PC-9 (cell line): ENCODE measurements around the gene MUCL3. TPM values are rescaled to one million over a fixed set of nuclear protein-coding genes. Genes with fewer than 3 reads are reported as not detected.

Source experiments
- BruUV-seq: library from RNA; stranded (reverse); fragments of 400-500 nt; replicated peaks from 2 replicates; lab custom pipeline; 2021; lab: Mats Ljungman, UMichigan
- CTCF ChIA-PET: fragments of 300-600 bp; sonication (Branson Sonifier 250); formaldehyde crosslinking; loops from one replicate; lab custom pipeline; 2022; ENCODE audit warnings: antibody characterized with exemption; lab: Charles Lee
- POLR2A ChIA-PET: fragments of 300-600 bp; sonication (Branson Sonifier 250); formaldehyde crosslinking; loops from one replicate; lab custom pipeline; 2022; ENCODE audit warnings: antibody characterized with exemption; ENCODE audit not compliant: unreplicated experiment; lab: Charles Lee
- DNase-seq, 2 experiments: peaks; one replicate each; pipeline versions ENCODE4 v3.0.0 to v3.0.0-alpha.2; 2015 to 2022; ENCODE audit warnings: mixed read lengths in 1 of 2
- H2AFZ ChIP-seq: fragments of 200-600 bp; sonication (generic); 2 replicates; pipeline ENCODE4 v1.8.1; 2017; ENCODE audit warnings: antibody characterized with exemption
- H3F3A ChIP-seq: fragments of 200-600 bp; sonication (generic); 2 replicates; pipeline ENCODE4 v1.8.1; 2017; ENCODE audit warnings: antibody characterized with exemption, mild to moderate bottlenecking, low read depth; ENCODE audit not compliant: insufficient read depth
- H3K27ac ChIP-seq: fragments of 200-600 bp; sonication (generic); 2 replicates; pipeline ENCODE4 v1.6.1; 2016; ENCODE audit warnings: mixed run types
- H3K27me3 ChIP-seq: fragments of 200-600 bp; sonication (generic); 2 replicates; pipeline ENCODE4 v1.6.1; 2016; ENCODE audit warnings: low read depth, mixed run types; ENCODE audit not compliant: insufficient read depth
- H3K36me3 ChIP-seq: fragments of 200-600 bp; sonication (generic); 2 replicates; pipeline ENCODE4 v1.6.1; 2016; ENCODE audit warnings: low read depth, mixed run types
- H3K4me1 ChIP-seq: fragments of 200-600 bp; sonication (generic); replicated peaks from 2 replicates; pipeline ENCODE4 v1.6.1; 2016; ENCODE audit warnings: mixed run types; ENCODE audit not compliant: insufficient read depth
- H3K4me2 ChIP-seq: fragments of 200-600 bp; sonication (generic); 2 replicates; pipeline ENCODE4 v1.6.1; 2017; ENCODE audit warnings: mixed run types
- H3K4me3 ChIP-seq: fragments of 200-600 bp; sonication (generic); 2 replicates; pipeline ENCODE4 v1.6.1; 2016; ENCODE audit warnings: mixed run types
- H3K79me2 ChIP-seq: fragments of 200-600 bp; sonication (generic); 2 replicates; pipeline ENCODE4 v1.6.1; 2017; ENCODE audit warnings: low read depth, mixed run types
- H3K9me2 ChIP-seq: fragments of 200-600 bp; sonication (generic); 2 replicates; pipeline ENCODE4 v1.8.1; 2017; ENCODE audit warnings: mild to moderate bottlenecking; ENCODE audit not compliant: insufficient read depth
- H3K9me3 ChIP-seq: fragments of 200-600 bp; sonication (generic); 2 replicates; pipeline ENCODE4 v1.8.1; 2016; ENCODE audit warnings: low read depth; ENCODE audit not compliant: insufficient read depth
- H4K20me1 ChIP-seq: fragments of 200-600 bp; sonication (generic); 2 replicates; pipeline ENCODE4 v1.8.1; 2017; ENCODE audit not compliant: insufficient read depth
- CTCF ChIP-seq: fragments of 200-600 bp; sonication (generic); conservative IDR thresholded peaks from 2 replicates; pipeline ENCODE4 v1.6.1; 2017; ENCODE audit warnings: mixed run types, antibody characterized with exemption, mild to moderate bottlenecking, moderate library complexity
- EZH2 ChIP-seq: fragments of 200-600 bp; sonication (generic); IDR thresholded peaks from 2 replicates; pipeline ENCODE4 v1.8.0; 2017; ENCODE audit warnings: antibody characterized with exemption, low read depth
- intact Hi-C: fragments of 100-400 bp; cut with micrococcal nuclease; formaldehyde crosslinking; loops from one replicate; pipeline ENCODE4 v1.10.0; 2022; ENCODE audit not compliant: unreplicated experiment
- total RNA-seq: library from RNA; stranded (reverse); gene quantifications from 2 replicates; pipeline ENCODE4 v1.2.3, GENCODE V29; 2021

MUCL3 gene
- total RNA-seq, 1 experiment from 2014 or later, result not detected

GRCh38 chr6:30894381-30894780 is 46.4 kb upstream of the MUCL3 start:
- H3K36me3 ChIP-seq, result peaks cover 34% of the 10 kb centered on the region
- ChIA-PET POLR2A (no interaction called here), CTCF (interaction anchor here (0.8 kb wide), 1 partner anchor 13 kb away, joined by 3 read pairs; the partner anchor contains the start of gene GTF2H4)
- H3K4me1 ChIP-seq, result no peaks in the 10 kb centered on the region
- no peak overlapping the region for H3K4me2 ChIP-seq
- TF ChIP-seq EZH2, result no peak
- no peak for TF ChIP-seq CTCF
- H3F3A ChIP-seq, result peaks cover 14% of the 10 kb centered on the region
- H3K9me2 ChIP-seq, result no peaks in the 10 kb centered on the region
- no peaks in the 10 kb centered on the region for H3K27me3 ChIP-seq
- H4K20me1 ChIP-seq, result peaks cover 14% of the 10 kb centered on the region
- intact Hi-C loops, result no loop called here
- no peak overlapping the region for H3K4me3 ChIP-seq
- H2AFZ ChIP-seq, result no peak overlapping the region
- no peak for DNase-seq
- no peaks in the 10 kb centered on the region for H3K9me3 ChIP-seq
- no peak overlapping the region for H3K27ac ChIP-seq
- no TSS peak for BruUV-seq
- peaks cover 10% of the 10 kb centered on the region; the same call in 1 of the 2 replicates for H3K79me2 ChIP-seq

GRCh38 chr6:30894935-30895334 is 45.8 kb upstream of the MUCL3 start:
- Histone ChIP-seq H3K9me3 (no peaks in the 10 kb centered on the region), H3K4me3 (no peak overlapping the region), H3K79me2 (peaks cover 6% of the 10 kb centered on the region; the same call in 1 of the 2 replicates), H3F3A (peaks cover 20% of the 10 kb centered on the region), H2AFZ (no peak overlapping the region), H3K27me3 (no peaks in the 10 kb centered on the region), H4K20me1 (peaks cover 8% of the 10 kb centered on the region; the same call in 1 of the 2 replicates), H3K4me1 (no peaks in the 10 kb centered on the region), H3K27ac (no peak overlapping the region), H3K36me3 (peaks cover 30% of the 10 kb centered on the region), H3K4me2 (no peak overlapping the region), H3K9me2 (no peaks in the 10 kb centered on the region)
- intact Hi-C loops, result no loop called here
- TF ChIP-seq EZH2, result no peak
- no peak for TF ChIP-seq CTCF
- no TSS peak for BruUV-seq
- ChIA-PET CTCF (interaction anchor here (0.8 kb wide), 1 partner anchor 13 kb away, joined by 3 read pairs; the partner anchor contains the start of gene GTF2H4), POLR2A (no interaction called here)
- no peak for DNase-seq

- no peaks in the 10 kb centered on the region for H3K9me3 ChIP-seq
- H3K36me3 ChIP-seq, result peaks cover 30% of the 10 kb centered on the region
- peaks cover 2% of the 10 kb centered on the region; the same call in 1 of the 2 replicates for H3K79me2 ChIP-seq
- H3K4me1 ChIP-seq, result no peaks in the 10 kb centered on the region
- no peak for DNase-seq
- peaks cover 4% of the 10 kb centered on the region; the same call in 1 of the 2 replicates for H4K20me1 ChIP-seq
- no peak overlapping the region for H3K4me3 ChIP-seq
- POLR2A ChIA-PET, result interaction anchor here (0.7 kb wide), 1 partner anchor 175 kb away, joined by 3 read pairs; no protein-coding TSS in a partner anchor
- CTCF ChIA-PET, result interaction anchor here (0.5 kb wide), 1 partner anchor 177 kb away, joined by 3 read pairs; no protein-coding TSS in a partner anchor
- no TSS peak for BruUV-seq
- TF ChIP-seq CTCF (no peak), EZH2 (no peak)
- no peak overlapping the region for H2AFZ ChIP-seq
- H3K27ac ChIP-seq, result no peak overlapping the region
- H3K9me2 ChIP-seq, result no peaks in the 10 kb centered on the region
- H3K4me2 ChIP-seq, result no peak overlapping the region
- H3K27me3 ChIP-seq, result no peaks in the 10 kb centered on the region
- intact Hi-C loops, result no loop called here
- H3F3A ChIP-seq, result peaks cover 24% of the 10 kb centered on the region
These were observed 45.4 kb upstream of the MUCL3 start for GRCh38 chr6:30895343-30895742.
